Bronchial epithelial cell (primary cell): ENCODE results near the gene FYN. TPM values are rescaled to one million over a fixed set of nuclear protein-coding genes. Genes with fewer than 3 reads are reported as not detected.
"Not testable (repeated sequence)": the region's sequence is repeated elsewhere in the genome, so short reads cannot be mapped to it uniquely, and the experiment has no call there.

ENCODE experiments used
- DNase-seq: peaks from one replicate; pipeline ENCODE4 v3.0.0-alpha.2; 2010; ENCODE audit warnings: low read depth
- FAIRE-seq: peaks from 2 replicates; lab custom pipeline; 2011; peaks lifted over from hg19 to GRCh38; lab: Jason Lieb, UNC
- H3K27me3 ChIP-seq: 2 replicates; pipeline ENCODE4 v1.5.1; 2011; ENCODE audit warnings: low read length; ENCODE audit not compliant: control insufficient read depth, insufficient read depth
- H3K36me3 ChIP-seq: 2 replicates; pipeline ENCODE4 v1.5.1; 2011; ENCODE audit warnings: low read length; ENCODE audit not compliant: control insufficient read depth, insufficient read depth
- H3K4me3 ChIP-seq: 2 replicates; pipeline ENCODE4 v1.5.1; 2011; ENCODE audit warnings: mild to moderate bottlenecking, low read depth, low read length, control low read depth
- CTCF ChIP-seq: IDR thresholded peaks from 2 replicates; pipeline ENCODE4 v1.5.1; 2011; ENCODE audit warnings: mild to moderate bottlenecking, moderate library complexity, low read length, control low read depth, inconsistent platforms; ENCODE audit not compliant: insufficient read depth, severe bottlenecking
- total RNA-seq: library from RNA; depleted of rRNA; stranded (reverse); fragments of >200 nt; gene quantifications from 2 replicates; pipeline ENCODE4 v1.2.1, GENCODE V29; 2014

The FYN gene
- total RNA-seq, 1 donor from 2014 or later: 38.7 TPM

- no peak for TF ChIP-seq CTCF
- Histone ChIP-seq H3K4me3 (no peak overlapping the region), H3K36me3 (no peaks in the 10 kb centered on the region), H3K27me3 (no peaks in the 10 kb centered on the region)
- FAIRE-seq: no peak
- no peak for DNase-seq
These were observed 17.7 kb upstream of the FYN start for GRCh38 chr6:111890988-111891387.

GRCh38 chr6:111888928-111889695, 15.9 kb upstream of the FYN start:
- Histone ChIP-seq H3K27me3 (no peaks in the 10 kb centered on the region), H3K36me3 (no peaks in the 10 kb centered on the region), H3K4me3 (no peak overlapping the region)
- DNase-seq: no peak
- TF ChIP-seq CTCF: no peak
- FAIRE-seq: no peak

GRCh38 chr6:111886793-111887192, 13.5 kb upstream of the FYN start:
- not testable (repeated sequence) for H3K27me3 ChIP-seq, FAIRE-seq, H3K4me3 ChIP-seq, H3K36me3 ChIP-seq, DNase-seq

GRCh38 chr6:111885373-111886027, 12.2 kb upstream of the FYN start:
- DNase-seq (no peak), FAIRE-seq (no peak)
- Histone ChIP-seq H3K4me3 (no peak overlapping the region), H3K36me3 (no peaks in the 10 kb centered on the region), H3K27me3 (no peaks in the 10 kb centered on the region)
- no peak for TF ChIP-seq CTCF

- Histone ChIP-seq H3K4me3 (no peak overlapping the region), H3K27me3 (no peaks in the 10 kb centered on the region), H3K36me3 (no peaks in the 10 kb centered on the region)
- no peak for TF ChIP-seq CTCF
- DNase-seq (no peak), FAIRE-seq (no peak)
These were observed 10.8 kb upstream of the FYN start for GRCh38 chr6:111884068-111884467.

- DNase-seq (peak; percentile 12), FAIRE-seq (no peak)
- H3K36me3 ChIP-seq: no peaks in the 10 kb centered on the region
- H3K27me3 ChIP-seq: no peaks in the 10 kb centered on the region
- no peak overlapping the region for H3K4me3 ChIP-seq
- TF ChIP-seq CTCF: no peak
These were observed 7.1 kb upstream of the FYN start for GRCh38 chr6:111880181-111880888.
